OCI-LY7 (cell line): ENCODE data around the gene RPGRIP1L.

ENCODE experiments used
- EZH2phosphoT487 ChIP-seq: fragments of 200-600 bp; sonication (generic); IDR thresholded peaks from 2 replicates; pipeline ENCODE4 v1.6.1; 2018; ENCODE audit warnings: low read depth, borderline replicate concordance, mild to moderate bottlenecking, mixed run types, antibody characterized with exemption, low read length, moderate library complexity, mixed read lengths
- TF ChIP-seq, protein P1 (sequence below): fragments of 200-600 bp; sonication (generic); conservative IDR thresholded peaks from 2 replicates; pipeline ENCODE4 v1.5.1; 2014; ENCODE audit warnings: mild to moderate bottlenecking, antibody characterized with exemption, low read length, moderate library complexity, mixed read lengths

- TF ChIP-seq, protein P1, sequence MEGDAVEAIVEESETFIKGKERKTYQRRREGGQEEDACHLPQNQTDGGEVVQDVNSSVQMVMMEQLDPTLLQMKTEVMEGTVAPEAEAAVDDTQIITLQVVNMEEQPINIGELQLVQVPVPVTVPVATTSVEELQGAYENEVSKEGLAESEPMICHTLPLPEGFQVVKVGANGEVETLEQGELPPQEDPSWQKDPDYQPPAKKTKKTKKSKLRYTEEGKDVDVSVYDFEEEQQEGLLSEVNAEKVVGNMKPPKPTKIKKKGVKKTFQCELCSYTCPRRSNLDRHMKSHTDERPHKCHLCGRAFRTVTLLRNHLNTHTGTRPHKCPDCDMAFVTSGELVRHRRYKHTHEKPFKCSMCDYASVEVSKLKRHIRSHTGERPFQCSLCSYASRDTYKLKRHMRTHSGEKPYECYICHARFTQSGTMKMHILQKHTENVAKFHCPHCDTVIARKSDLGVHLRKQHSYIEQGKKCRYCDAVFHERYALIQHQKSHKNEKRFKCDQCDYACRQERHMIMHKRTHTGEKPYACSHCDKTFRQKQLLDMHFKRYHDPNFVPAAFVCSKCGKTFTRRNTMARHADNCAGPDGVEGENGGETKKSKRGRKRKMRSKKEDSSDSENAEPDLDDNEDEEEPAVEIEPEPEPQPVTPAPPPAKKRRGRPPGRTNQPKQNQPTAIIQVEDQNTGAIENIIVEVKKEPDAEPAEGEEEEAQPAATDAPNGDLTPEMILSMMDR: no peak
- no peak for TF ChIP-seq EZH2phosphoT487
These were observed 138.3 kb downstream of the RPGRIP1L start for GRCh38 chr16:53565296-53565863.
